Glutamatergic neuron (in vitro differentiated cells): ENCODE data around the gene ZAP70. TPM values are rescaled to one million over a fixed set of nuclear protein-coding genes. Genes with fewer than 3 reads are reported as not detected.

Source experiments
- DNase-seq: peaks from one replicate; pipeline ENCODE4 v3.0.0; 2022
- H3K27ac Mint-ChIP-seq: one replicate; pipeline ENCODE4 v1.8.0; 2020; ENCODE audit warnings: mild to moderate bottlenecking, mixed read lengths, inconsistent platforms; ENCODE audit not compliant: unreplicated experiment
- H3K27me3 Mint-ChIP-seq: one replicate; pipeline ENCODE4 v1.8.0; 2020; ENCODE audit warnings: mild to moderate bottlenecking, moderate library complexity, mixed read lengths, inconsistent platforms; ENCODE audit not compliant: unreplicated experiment
- H3K36me3 Mint-ChIP-seq: one replicate; pipeline ENCODE4 v1.8.0; 2020; ENCODE audit warnings: mild to moderate bottlenecking, mixed read lengths, inconsistent platforms; ENCODE audit not compliant: unreplicated experiment
- H3K4me1 Mint-ChIP-seq: one replicate; pipeline ENCODE4 v1.8.0; 2020; ENCODE audit warnings: mild to moderate bottlenecking, low read depth, mixed read lengths, inconsistent platforms; ENCODE audit not compliant: unreplicated experiment
- H3K4me3 Mint-ChIP-seq: one replicate; pipeline ENCODE4 v1.8.0; 2020; ENCODE audit warnings: mild to moderate bottlenecking, mixed read lengths, inconsistent platforms; ENCODE audit not compliant: unreplicated experiment
- H3K9me3 Mint-ChIP-seq: one replicate; pipeline ENCODE4 v1.8.0; 2020; ENCODE audit warnings: mild to moderate bottlenecking, moderate library complexity, mixed read lengths, inconsistent platforms; ENCODE audit not compliant: unreplicated experiment
- total RNA-seq: library from RNA; stranded (reverse); fragmentation: NEBNext Ultra II Directional; extraction: Animal tissue kit (Norgen Biotek cat#: 25700); gene quantifications from one replicate; pipeline ENCODE4 v1.2.1, GENCODE V29; 2021; ENCODE audit not compliant: unreplicated experiment
- TF ChIP-seq, protein P1 (sequence below): fragments of 200-600 bp; sonication (generic); IDR thresholded peaks from one replicate; pipeline ENCODE4 v1.5.0; 2021; ENCODE audit not compliant: partially characterized antibody, unreplicated experiment

Gene ZAP70
- total RNA-seq, 1 donor from 2014 or later: 1.3 TPM

DNA sequence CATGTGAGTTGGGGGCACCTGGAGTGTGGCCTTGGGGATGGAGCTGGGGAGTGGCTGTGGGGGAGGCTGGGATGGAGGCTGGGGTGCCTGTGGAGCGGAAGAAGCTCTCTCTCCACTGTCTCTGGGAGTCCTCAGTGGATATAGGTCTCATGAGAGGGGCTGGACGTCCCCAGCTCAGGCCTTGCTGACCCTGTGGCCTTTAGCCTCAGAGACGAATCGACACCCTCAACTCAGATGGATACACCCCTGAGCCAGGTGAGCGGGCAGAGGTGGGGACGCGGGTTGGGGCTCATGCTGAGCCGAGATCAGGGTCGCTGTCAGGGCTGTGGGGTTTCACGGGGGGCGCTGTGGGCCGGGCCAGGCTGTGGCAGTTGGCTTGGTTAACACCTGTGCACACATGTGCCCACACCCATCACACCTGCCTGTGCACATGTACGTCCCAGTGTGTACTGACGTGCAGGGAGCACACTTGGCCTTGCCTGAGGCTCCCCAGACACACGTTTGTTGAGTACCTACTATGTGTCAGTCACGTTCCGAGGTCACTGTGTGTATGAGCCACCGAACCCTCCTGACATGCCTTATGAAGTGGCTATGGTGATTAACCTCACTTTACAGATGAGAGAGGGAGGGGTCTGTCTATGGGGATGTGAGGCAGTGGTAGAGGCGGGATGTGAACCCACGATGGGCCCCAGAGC lies 20.1 kb downstream of the ZAP70 start:
- peaks cover under 1% of the 10 kb centered on the region for H3K4me1 Mint-ChIP-seq

DNA sequence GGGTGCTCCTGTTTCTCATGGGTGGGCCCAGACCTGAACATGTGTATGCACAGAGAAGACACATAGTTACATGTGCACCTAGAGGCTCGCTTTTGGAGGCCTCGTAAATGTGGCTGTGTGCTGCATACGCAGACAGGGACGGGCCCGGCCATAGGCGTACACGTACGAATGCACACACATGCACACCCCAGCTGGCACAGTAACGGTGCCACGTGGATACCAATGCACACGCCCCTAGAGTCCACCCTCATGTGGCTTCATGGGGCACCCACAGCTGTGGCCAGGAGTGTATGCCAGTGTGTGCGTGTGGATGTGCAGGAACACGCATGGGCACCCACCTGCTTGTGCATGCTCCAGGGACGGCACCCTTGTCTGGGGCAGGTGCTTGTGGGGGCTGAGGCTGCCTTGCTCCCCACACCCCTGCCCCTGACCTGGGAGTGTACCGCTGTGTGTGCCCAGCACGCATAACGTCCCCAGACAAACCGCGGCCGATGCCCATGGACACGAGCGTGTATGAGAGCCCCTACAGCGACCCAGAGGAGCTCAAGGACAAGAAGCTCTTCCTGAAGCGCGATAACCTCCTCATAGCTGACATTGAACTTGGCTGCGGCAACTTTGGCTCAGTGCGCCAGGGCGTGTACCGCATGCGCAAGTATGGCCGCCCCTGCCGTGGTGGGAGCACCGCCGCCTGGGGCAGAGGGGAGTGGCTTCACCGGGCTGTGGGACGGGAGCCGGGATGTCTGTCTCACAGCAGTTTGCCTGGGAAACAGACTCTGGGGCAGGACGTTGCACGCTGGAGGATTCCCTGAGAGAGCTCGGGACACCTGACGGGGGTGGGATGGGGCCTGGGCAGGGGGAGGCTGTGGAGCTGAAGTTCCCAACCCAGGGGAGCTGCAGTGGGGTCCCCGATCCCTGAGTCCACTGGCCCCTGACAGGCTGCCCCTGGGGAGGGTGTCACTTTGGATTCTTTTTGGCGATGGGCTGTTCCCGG lies 21.0 kb downstream of the ZAP70 start:
- no peak overlapping the region for H3K27ac Mint-ChIP-seq
- H3K4me3 Mint-ChIP-seq: no peak overlapping the region
- H3K36me3 Mint-ChIP-seq: no peaks in the 10 kb centered on the region

More for the DNA sequence above, 20.1 kb downstream of the ZAP70 start:
- Mint-ChIP-seq H3K9me3 (peaks cover 8% of the 10 kb centered on the region), H3K27me3 (peaks cover 3% of the 10 kb centered on the region), H3K4me3 (no peak overlapping the region), H3K27ac (no peak overlapping the region), H3K36me3 (no peaks in the 10 kb centered on the region)
- no peak for DNase-seq
- TF ChIP-seq, protein P1, sequence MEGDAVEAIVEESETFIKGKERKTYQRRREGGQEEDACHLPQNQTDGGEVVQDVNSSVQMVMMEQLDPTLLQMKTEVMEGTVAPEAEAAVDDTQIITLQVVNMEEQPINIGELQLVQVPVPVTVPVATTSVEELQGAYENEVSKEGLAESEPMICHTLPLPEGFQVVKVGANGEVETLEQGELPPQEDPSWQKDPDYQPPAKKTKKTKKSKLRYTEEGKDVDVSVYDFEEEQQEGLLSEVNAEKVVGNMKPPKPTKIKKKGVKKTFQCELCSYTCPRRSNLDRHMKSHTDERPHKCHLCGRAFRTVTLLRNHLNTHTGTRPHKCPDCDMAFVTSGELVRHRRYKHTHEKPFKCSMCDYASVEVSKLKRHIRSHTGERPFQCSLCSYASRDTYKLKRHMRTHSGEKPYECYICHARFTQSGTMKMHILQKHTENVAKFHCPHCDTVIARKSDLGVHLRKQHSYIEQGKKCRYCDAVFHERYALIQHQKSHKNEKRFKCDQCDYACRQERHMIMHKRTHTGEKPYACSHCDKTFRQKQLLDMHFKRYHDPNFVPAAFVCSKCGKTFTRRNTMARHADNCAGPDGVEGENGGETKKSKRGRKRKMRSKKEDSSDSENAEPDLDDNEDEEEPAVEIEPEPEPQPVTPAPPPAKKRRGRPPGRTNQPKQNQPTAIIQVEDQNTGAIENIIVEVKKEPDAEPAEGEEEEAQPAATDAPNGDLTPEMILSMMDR: no peak

DNA sequence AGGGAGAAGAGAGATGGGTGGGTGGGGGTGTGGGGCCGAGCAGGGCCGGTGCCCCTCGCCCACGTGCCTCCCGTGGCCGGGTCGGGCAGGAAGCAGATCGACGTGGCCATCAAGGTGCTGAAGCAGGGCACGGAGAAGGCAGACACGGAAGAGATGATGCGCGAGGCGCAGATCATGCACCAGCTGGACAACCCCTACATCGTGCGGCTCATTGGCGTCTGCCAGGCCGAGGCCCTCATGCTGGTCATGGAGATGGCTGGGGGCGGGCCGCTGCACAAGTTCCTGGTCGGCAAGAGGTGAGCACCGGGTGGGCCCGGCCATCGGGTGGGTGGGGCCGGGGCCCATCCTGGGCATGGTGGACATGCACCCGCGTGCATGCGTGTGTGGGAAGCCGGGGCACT lies 21.8 kb downstream of the ZAP70 start:
- DNase-seq: no peak

More for the DNA sequence above, 21.0 kb downstream of the ZAP70 start:
- TF ChIP-seq, protein P1: no peak
- no peak for DNase-seq
- Mint-ChIP-seq H3K4me1 (no peaks in the 10 kb centered on the region), H3K27me3 (peaks cover 5% of the 10 kb centered on the region), H3K9me3 (peaks cover 11% of the 10 kb centered on the region)

DNA sequence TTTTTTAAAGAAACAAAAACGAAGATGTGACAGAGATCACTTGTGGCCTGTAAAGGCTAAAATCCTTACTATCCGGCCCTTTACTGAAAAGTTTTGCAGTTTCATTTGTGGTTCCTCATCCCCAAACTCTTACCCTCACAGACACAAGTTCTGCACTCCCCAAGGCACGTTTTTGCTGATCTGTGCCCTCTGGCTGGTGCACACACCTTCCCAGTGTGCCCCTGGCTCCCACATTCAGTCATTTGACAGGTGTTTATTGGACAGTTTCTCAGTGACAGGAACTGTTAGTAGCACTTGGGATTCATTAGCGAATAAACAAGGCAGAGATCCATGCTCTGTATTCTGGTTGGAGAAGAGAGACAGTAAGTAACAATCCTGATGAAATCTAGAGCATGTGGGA lies 22.8 kb downstream of the ZAP70 start:
- TF ChIP-seq, protein P1: no peak
- Mint-ChIP-seq H3K27me3 (peaks cover 5% of the 10 kb centered on the region), H3K27ac (no peak overlapping the region), H3K4me1 (no peaks in the 10 kb centered on the region), H3K36me3 (no peaks in the 10 kb centered on the region), H3K4me3 (no peak overlapping the region), H3K9me3 (peaks cover 11% of the 10 kb centered on the region)
- no peak for DNase-seq

More for the DNA sequence above, 21.8 kb downstream of the ZAP70 start:
- H3K9me3 Mint-ChIP-seq: peaks cover 11% of the 10 kb centered on the region
- H3K4me1 Mint-ChIP-seq: no peaks in the 10 kb centered on the region
- TF ChIP-seq, protein P1: no peak
- no peak overlapping the region for H3K4me3 Mint-ChIP-seq
- no peaks in the 10 kb centered on the region for H3K36me3 Mint-ChIP-seq
- peaks cover 5% of the 10 kb centered on the region for H3K27me3 Mint-ChIP-seq
- no peak overlapping the region for H3K27ac Mint-ChIP-seq
